Calu3 (cell line): ENCODE measurements around the gene IL19. TPM values are rescaled to one million over a fixed set of nuclear protein-coding genes. Genes with fewer than 3 reads are reported as not detected.

Experiments used
- BruUV-seq: library from RNA; stranded (reverse); fragments of 400-500 nt; replicated peaks from 2 replicates; lab custom pipeline; 2021; lab: Mats Ljungman, UMichigan
- CTCF ChIA-PET: fragments of 300-600 bp; sonication (Branson Sonifier 250); formaldehyde crosslinking; loops from one replicate; lab custom pipeline; 2022; ENCODE audit warnings: antibody characterized with exemption; lab: Charles Lee
- DNase-seq: peaks from one replicate; pipeline ENCODE4 v3.0.0; 2022
- H3K27ac Mint-ChIP-seq: one replicate; pipeline ENCODE4 v1.8.0; 2022; ENCODE audit warnings: mixed read lengths; ENCODE audit not compliant: unreplicated experiment
- H3K27me3 Mint-ChIP-seq: one replicate; pipeline ENCODE4 v1.8.0; 2022; ENCODE audit warnings: mixed read lengths; ENCODE audit not compliant: unreplicated experiment
- H3K36me3 Mint-ChIP-seq: one replicate; pipeline ENCODE4 v1.8.0; 2022; ENCODE audit warnings: mild to moderate bottlenecking, moderate library complexity, mixed read lengths; ENCODE audit not compliant: insufficient read depth, unreplicated experiment
- H3K4me1 Mint-ChIP-seq: one replicate; pipeline ENCODE4 v1.8.0; 2022; ENCODE audit warnings: mild to moderate bottlenecking, low read depth, mixed read lengths; ENCODE audit not compliant: unreplicated experiment
- H3K4me3 Mint-ChIP-seq: one replicate; pipeline ENCODE4 v1.8.0; 2022; ENCODE audit warnings: mild to moderate bottlenecking, low read depth, moderate library complexity, mixed read lengths; ENCODE audit not compliant: unreplicated experiment
- H3K9me3 Mint-ChIP-seq: one replicate; pipeline ENCODE4 v1.8.0; 2022; ENCODE audit warnings: low read depth, mixed read lengths; ENCODE audit not compliant: unreplicated experiment
- CTCF ChIP-seq: fragments of 200-600 bp; IDR thresholded peaks from one replicate; pipeline ENCODE4 v1.8.0; 2022; ENCODE audit warnings: antibody characterized with exemption; ENCODE audit not compliant: unreplicated experiment
- intact Hi-C: fragments of 100-400 bp; cut with micrococcal nuclease; formaldehyde crosslinking; loops from one replicate; pipeline ENCODE4 v1.10.0; 2022; ENCODE audit not compliant: unreplicated experiment
- total RNA-seq: library from RNA; stranded (reverse); gene quantifications from 2 replicates; pipeline ENCODE4 v1.2.3, GENCODE V29; 2022

IL19 gene
- total RNA-seq, 1 experiment from 2014 or later: not detected

- DNase-seq: no peak
- peaks cover 59% of the 10 kb centered on the region for H3K27me3 Mint-ChIP-seq
- BruUV-seq: no TSS peak
- H3K36me3 Mint-ChIP-seq: no peaks in the 10 kb centered on the region
- TF ChIP-seq CTCF: no peak
- H3K4me3 Mint-ChIP-seq: no peak overlapping the region
- H3K9me3 Mint-ChIP-seq: peaks cover 6% of the 10 kb centered on the region
- no peak overlapping the region for H3K27ac Mint-ChIP-seq
- CTCF ChIA-PET: interaction anchor here (0.6 kb wide), 1 partner anchor 43 kb away, joined by 7 read pairs; no protein-coding TSS in a partner anchor
- H3K4me1 Mint-ChIP-seq: no peaks in the 10 kb centered on the region
- intact Hi-C loops: no loop called here
Observed at GRCh38 chr1:206883160-206883559, 112.6 kb downstream of the IL19 start.

- intact Hi-C loops: no loop called here
- no peak for DNase-seq
- TF ChIP-seq CTCF: no peak
- H3K9me3 Mint-ChIP-seq: peaks cover 5% of the 10 kb centered on the region
- no peak overlapping the region for H3K27ac Mint-ChIP-seq
- no TSS peak for BruUV-seq
- H3K36me3 Mint-ChIP-seq: no peaks in the 10 kb centered on the region
- H3K27me3 Mint-ChIP-seq: peaks cover 66% of the 10 kb centered on the region
- no peaks in the 10 kb centered on the region for H3K4me1 Mint-ChIP-seq
- H3K4me3 Mint-ChIP-seq: no peak overlapping the region
- CTCF ChIA-PET: interaction anchor here (0.6 kb wide), 1 partner anchor 43 kb away, joined by 7 read pairs; no protein-coding TSS in a partner anchor
Observed at GRCh38 chr1:206883876-206884275, 113.3 kb downstream of the IL19 start.

GRCh38 chr1:206885341-206886060, 114.9 kb downstream of the IL19 start:
- CTCF ChIA-PET: interaction anchor here (0.7 kb wide), 1 partner anchor 255 kb away, joined by 3 read pairs; no protein-coding TSS in a partner anchor
- Mint-ChIP-seq H3K9me3 (peaks cover 2% of the 10 kb centered on the region), H3K27me3 (peaks cover 74% of the 10 kb centered on the region), H3K4me3 (no peak overlapping the region), H3K36me3 (no peaks in the 10 kb centered on the region), H3K27ac (no peak overlapping the region), H3K4me1 (no peaks in the 10 kb centered on the region)
- DNase-seq: no peak
- TF ChIP-seq CTCF: no peak
- intact Hi-C loops: no loop called here
- BruUV-seq: no TSS peak

DNA sequence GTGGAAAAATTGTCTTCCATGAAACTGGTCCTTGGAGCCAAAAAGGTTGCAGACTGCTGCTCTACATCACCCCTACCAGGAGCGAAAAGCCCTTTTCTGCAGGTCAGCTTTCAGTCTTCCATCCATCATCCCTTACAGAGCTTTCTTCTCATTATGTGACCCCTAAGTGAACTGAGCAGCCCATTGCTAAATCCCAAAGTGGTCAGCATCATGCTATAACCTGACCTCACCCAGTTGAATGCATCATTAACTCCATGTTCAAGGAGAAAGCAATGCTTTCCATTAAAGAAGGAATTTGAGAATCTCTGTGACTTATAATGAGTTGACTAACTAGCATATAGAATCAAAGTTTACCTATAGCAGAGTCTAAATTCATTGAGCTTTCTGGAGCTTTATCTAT, 116.3 kb downstream of the IL19 start:
- intact Hi-C loops: no loop called here
- Mint-ChIP-seq H3K27me3 (peaks cover 85% of the 10 kb centered on the region), H3K36me3 (no peaks in the 10 kb centered on the region), H3K9me3 (peaks cover 2% of the 10 kb centered on the region), H3K27ac (no peak overlapping the region), H3K4me3 (no peak overlapping the region), H3K4me1 (no peaks in the 10 kb centered on the region)
- no peak for TF ChIP-seq CTCF
- no TSS peak for BruUV-seq
- CTCF ChIA-PET: no interaction called here
- DNase-seq: no peak
